GM19397 (cell line): ENCODE measurements around the gene C7orf25.
"Not testable (repeated sequence)": the region's sequence is repeated elsewhere in the genome, so short reads cannot be mapped to it uniquely, and the experiment has no call there.

ENCODE experiments used
- ATAC-seq: cut with Tn5 transposase; IDR thresholded peaks from one replicate; pipeline ENCODE4 v1.9.1; 2021; ENCODE audit warnings: mild to moderate bottlenecking, moderate library complexity; ENCODE audit not compliant: unreplicated experiment

The C7orf25 gene

GRCh38 chr7:42930889-42931288 is 19.0 kb upstream of the C7orf25 start:
- no peak for ATAC-seq

GRCh38 chr7:42929449-42929848 is 17.6 kb upstream of the C7orf25 start:
- no peak for ATAC-seq

GRCh38 chr7:42928754-42929153 is 16.9 kb upstream of the C7orf25 start:
- ATAC-seq, result no peak

GRCh38 chr7:42926204-42926603 is 14.3 kb upstream of the C7orf25 start:
- ATAC-seq, result no peak

GRCh38 chr7:42925630-42926029 is 13.8 kb upstream of the C7orf25 start:
- no peak for ATAC-seq

GRCh38 chr7:42924223-42924838 is 12.5 kb upstream of the C7orf25 start:
- no peak for ATAC-seq

- no peak for ATAC-seq
Measured at GRCh38 chr7:42922017-42922753, 10.3 kb upstream of the C7orf25 start.

GRCh38 chr7:42915356-42915755 is 3.5 kb upstream of the C7orf25 start:
- no peak for ATAC-seq

- ATAC-seq, result no peak
Measured at GRCh38 chr7:42914421-42915045, 2.7 kb upstream of the C7orf25 start.

GRCh38 chr7:42914009-42914408 is 2.1 kb upstream of the C7orf25 start:
- ATAC-seq, result no peak

GRCh38 chr7:42913591-42913990 is 1.7 kb upstream of the C7orf25 start:
- ATAC-seq, result no peak

GRCh38 chr7:42910306-42910705 is 1.6 kb downstream of the C7orf25 start:
- ATAC-seq, result no peak

- no peak for ATAC-seq
Measured at GRCh38 chr7:42907316-42907715, 4.6 kb downstream of the C7orf25 start.

GRCh38 chr7:42906181-42906580 is 5.7 kb downstream of the C7orf25 start:
- no peak for ATAC-seq

- no peak for ATAC-seq
Measured at GRCh38 chr7:42902331-42902730, 9.5 kb downstream of the C7orf25 start.

- ATAC-seq, result no peak
Measured at GRCh38 chr7:42900842-42901241, 11.0 kb downstream of the C7orf25 start.

- no peak for ATAC-seq
Measured at GRCh38 chr7:42893346-42894240, 18.3 kb downstream of the C7orf25 start.

GRCh38 chr7:42886893-42887505 is 24.9 kb downstream of the C7orf25 start:
- no peak for ATAC-seq

GRCh38 chr7:42886129-42886528 is 25.7 kb downstream of the C7orf25 start:
- no peak for ATAC-seq

- ATAC-seq, result not testable (repeated sequence)
Measured at GRCh38 chr7:42885183-42885582, 26.7 kb downstream of the C7orf25 start.

GRCh38 chr7:42883950-42884349 is 27.9 kb downstream of the C7orf25 start:
- ATAC-seq, result no peak
